Activated CD4-positive, alpha-beta T cell treated with anti-CD3 and anti-CD28 coated beads, Interleukin-10, Interleukin-2, amounts not matched to agents 100 ng/mL and 50 ng/mL, durations not matched to agents 16 hours and 8 hours (primary cell): Measurements from ENCODE around the gene PAX6.

ENCODE experiments used
- DNase-seq: peaks from one replicate; pipeline ENCODE4 v3.0.0-alpha.2; 2020

The PAX6 gene

GRCh38 chr11:31822175-31822926, 11.2 kb upstream of the PAX6 start:
- DNase-seq = no peak

DNA sequence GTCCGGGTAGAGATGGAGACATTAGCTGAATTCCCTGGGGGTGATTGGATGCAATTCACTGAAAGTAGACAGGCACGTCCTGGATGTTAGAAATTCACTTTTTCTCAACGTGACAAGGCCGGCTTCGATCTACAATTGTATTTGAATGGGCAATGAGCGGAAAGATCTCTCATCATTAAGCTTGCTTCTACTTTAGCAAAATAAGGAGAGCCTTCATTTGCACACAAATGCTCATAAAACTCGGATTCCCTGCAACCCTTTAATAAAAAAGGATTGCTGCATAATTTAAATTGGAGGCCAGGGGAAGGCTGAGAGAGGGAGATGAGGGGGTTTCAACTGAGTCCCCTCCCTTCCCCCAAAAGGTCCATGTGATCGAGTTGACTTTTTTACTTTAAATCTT, 10.6 kb upstream of the PAX6 start:
- DNase-seq = no peak

DNA sequence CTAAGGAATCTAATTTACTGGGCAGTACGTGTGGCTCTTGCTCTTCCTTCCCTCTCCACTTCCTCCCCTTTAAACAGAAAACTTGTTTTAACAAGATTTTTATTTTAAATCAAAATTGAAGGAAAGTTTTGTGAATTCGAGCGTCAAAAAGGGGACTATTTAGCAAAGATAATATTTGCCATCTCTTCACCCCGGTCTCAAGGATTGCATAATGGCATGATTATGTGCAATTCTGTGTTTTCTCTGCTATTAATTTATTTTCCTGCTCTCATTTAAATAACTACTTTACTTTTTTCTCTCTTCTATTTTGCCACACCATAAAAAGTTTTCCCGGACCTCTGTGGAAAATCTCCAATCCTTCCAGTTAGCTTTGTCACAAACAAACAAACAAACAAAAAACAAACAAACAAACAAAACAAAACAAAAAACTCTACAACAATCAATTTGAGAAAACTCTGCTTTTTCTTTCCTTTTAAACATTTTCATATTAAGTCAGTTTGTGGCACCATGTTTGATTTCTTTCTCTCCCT, 10.2 kb upstream of the PAX6 start:
- no peak for DNase-seq

DNA sequence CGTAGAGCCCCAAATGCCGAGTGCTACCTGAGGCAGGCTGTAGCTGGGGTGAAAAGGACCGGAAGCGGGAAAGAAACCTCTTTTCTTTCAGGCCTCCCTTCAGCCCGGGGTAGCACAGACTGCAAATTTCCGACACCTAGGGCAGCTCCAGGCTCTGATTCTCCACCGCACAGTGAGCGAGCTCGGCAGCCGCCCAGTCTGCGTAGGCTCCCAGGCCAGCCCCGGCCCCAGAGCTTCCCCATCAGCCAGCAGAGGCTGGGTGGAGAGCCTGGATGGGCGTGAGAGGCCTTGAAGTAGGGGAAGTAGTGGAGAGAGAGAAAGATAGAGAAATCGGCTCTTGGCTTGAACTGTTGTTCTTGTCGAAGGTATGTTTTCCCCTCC, 9.3 kb upstream of the PAX6 start:
- DNase-seq = no peak

DNA sequence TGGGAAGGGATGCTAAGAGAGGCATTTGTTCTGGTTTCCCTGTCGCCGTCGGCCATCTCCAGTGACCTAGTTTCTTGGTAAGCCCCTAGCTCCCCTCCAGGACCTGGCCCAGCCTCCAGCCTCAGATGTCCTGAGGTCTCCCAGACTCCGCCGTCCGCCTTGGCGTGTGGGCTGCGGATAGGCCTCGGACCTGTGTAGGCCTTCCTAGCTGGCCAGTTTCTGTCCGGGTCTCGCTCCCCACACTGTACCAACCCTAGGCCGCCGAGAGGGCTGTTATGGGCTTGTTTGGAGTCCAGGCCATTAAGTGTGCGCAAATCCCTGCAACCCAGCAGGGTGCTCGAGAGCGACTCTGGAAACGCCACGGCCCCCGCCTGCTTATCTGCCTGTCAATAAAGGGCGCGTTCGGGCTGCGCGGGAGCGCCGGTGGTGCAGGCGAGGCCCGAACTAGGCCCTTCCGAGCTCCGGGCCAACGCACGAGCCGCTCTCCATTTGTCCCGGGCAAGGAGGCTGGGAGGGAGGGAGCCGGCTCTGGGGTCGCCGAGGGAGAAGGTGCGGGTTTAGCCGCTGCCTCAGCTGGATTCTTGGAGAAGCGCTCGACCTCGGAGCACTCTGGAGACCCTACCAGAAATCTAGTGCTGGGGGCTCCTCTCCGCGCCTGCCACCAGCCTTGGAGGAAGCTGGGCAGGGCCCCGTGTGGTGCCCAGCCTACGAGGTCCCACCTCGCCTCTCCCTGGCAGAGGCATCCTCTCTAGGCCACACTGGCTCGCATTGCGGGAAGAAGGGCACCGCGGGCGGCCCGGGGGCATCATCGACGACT, 8.7 kb upstream of the PAX6 start:
- DNase-seq = no peak

DNA sequence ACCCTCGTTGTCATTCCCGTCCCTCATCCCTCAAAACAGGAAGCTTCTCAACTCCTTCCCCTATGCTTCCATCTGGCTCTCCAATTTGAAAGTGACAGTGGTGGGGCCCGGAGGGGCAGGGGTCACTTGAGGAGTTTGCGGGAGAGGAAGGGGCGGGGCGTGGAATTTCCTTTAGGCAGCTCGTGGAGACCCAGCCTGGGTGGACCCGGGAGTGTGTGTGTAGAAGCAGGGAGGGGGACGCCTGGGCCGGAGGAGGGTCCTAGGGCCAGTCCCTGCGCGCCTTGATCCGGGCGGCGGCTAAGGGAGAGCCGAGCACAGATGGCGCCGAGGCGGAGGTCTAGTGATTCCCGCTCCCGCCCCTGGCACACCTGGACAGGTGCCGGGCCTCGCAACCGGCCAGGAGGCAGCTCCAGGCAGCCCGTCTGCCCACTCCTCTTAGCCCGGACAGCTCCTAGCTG, 7.8 kb upstream of the PAX6 start:
- DNase-seq = no peak

GRCh38 chr11:31818425-31818755, 7.3 kb upstream of the PAX6 start:
- no peak for DNase-seq

DNA sequence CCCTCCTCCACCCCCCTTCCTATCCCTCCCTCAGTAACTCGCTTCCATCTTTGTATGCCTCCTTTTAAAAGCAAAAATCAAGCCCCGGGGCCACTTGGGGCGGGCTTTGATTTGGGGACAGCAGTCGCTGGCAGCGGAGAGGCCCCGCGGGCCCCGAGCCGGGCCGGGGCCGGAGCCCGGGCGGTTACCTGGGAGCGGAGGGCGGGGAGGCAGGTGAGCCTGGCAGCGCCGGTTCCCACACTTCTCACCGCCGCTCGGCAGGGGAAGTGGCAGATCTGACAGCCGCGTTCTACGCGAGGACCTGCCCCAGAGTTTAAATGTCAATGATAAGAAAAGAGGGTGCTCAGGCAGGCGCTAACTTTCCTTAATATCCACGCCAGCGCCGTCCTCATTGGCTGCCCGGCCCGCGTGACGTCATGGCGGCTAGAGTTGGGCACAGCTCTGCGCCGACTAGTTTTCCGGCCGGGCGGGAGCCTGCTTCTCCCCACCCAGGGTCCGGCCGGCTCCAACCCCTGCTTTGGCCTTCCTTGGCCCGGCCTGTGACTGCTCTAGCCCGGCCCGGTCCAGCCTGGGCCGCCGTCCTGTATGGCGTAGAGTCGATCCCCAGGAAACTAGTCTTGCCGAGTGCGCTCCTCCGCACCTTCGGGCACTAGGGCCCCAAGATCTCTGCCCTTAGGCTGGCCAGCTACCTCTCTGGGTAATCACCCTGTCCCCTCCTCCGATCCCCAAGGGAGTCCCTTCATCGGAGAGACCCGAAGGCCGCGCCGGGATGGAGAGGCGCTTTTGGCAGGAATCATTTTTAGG, 6.7 kb upstream of the PAX6 start:
- DNase-seq = no peak

DNA sequence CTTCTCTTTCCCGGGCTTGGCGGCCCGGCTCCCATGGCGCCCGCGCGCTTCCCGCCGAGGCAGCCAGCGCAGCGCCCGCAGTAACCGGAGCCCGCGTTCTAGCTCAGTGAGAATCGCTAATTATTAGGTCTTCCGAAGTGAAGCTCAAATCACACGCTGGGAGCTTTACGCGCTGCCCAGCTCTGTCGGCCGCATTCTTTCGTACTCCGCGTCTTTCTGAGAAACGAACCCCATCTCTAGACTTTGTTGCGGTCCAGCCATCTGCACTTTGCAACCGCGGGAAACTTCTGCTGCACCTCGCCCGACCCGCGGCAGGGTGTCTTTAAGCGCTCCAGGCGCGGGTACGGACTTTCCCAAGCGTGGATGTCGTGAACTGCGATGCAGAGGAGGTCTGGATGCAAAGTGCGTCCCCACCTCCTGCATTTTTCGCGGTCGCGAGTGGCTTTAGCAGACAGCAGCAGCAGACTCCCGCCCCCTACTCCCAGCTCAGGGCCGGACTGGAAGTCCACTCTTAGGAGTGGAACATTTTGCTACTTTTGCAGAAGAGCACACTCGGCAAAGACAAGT, 6.0 kb upstream of the PAX6 start:
- no peak for DNase-seq

DNA sequence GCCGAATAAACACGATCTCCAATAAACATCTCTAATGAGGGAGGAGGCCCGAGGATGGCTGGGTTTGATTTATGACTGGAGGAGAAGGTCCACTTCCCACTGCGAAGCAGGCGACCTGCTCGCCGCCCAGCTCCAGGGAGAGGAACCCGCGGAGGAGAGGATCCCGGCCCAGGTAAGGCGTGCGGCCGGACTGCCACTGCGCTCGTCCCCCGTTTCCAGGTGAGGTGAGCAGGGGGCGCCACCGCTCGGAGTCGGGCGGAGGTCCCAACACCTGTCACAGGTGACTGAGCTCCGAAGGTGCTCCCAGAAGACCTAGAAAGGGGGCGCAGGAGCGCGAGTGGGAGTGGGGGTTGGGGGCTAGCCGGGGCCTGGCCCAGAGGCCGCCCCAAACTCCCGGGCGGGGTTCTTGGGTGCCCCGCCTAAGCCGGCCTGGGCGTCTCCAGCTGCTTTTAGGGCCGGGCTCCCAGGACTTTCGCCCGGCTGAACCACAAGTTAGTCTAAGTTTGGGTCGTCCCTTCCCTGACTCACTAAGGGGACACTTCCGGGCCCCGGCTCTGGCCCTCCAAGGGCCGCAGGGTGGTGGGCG, 5.4 kb upstream of the PAX6 start:
- DNase-seq = no peak

DNA sequence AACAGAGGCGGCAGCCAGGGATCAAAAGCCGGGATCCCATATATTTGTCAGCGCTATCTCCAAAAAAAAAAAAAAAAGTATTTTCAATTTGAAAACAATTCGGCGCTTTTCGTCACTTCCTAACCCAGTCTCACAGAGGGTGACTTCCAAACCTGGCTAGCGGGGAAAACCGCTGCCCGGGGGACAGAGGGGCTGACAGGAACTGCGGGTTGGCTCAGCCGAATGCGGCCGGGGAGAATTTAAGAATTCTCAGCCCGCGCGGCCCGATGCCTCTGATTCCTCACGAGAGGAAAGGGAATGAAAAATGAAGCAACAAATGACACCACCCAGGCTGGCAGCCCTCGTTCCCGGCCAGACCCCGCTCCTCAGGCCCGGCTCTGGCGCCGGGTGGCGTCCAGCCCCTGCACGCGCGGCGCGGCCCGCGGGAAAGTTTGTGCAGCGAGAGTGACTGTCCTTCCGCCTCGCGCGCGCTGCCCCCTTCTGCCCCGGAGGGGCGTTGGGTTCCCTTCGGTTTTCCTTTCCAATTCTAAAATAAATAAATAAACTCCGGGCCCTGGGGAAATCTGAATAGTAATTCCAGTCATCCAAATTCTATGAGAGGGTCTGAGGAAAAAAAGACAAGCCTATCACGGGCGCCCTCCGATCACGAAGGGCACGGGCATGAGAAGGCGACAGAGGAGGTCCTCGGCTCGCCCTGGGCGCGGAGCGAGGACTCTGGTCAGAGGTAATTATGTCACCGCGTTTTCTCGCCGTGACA, 4.8 kb upstream of the PAX6 start:
- DNase-seq = no peak

DNA sequence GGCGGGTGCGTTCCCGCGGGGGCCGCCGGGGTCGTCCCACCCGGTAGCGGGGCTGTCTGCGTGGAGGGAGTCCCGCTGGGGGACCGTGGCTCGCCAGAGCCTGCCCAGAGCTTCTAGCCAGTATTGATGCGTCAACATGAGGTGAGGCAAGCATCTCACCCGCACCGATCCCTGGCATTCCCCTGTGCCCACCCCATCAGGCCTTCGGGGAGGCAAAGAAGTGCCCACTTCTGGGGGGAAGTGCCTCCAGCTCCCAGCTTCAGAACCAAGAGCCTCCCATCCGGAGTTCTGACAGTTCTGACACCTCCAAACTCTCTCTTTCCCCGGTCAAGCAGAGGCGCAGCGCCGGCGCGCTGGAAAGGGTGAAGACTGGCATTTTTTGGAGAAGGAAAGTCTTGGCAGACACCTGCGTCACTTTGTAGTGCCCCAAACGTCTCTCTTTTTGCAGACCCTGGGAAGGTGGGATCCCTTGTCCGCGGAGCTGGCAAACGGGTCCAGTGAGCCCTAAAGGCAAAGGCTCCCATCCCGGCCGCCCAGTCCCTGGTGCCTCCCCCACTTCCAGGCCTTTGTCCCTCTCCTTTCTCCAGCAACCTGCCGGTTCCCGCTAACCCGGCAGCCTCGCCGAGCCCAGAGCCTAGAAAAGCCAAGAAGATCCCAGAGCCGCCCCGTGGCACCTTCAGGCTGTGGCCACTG, 3.2 kb upstream of the PAX6 start:
- DNase-seq = no peak

- no peak for DNase-seq
Measured at GRCh38 chr11:31813391-31814175, 2.5 kb upstream of the PAX6 start.

DNA sequence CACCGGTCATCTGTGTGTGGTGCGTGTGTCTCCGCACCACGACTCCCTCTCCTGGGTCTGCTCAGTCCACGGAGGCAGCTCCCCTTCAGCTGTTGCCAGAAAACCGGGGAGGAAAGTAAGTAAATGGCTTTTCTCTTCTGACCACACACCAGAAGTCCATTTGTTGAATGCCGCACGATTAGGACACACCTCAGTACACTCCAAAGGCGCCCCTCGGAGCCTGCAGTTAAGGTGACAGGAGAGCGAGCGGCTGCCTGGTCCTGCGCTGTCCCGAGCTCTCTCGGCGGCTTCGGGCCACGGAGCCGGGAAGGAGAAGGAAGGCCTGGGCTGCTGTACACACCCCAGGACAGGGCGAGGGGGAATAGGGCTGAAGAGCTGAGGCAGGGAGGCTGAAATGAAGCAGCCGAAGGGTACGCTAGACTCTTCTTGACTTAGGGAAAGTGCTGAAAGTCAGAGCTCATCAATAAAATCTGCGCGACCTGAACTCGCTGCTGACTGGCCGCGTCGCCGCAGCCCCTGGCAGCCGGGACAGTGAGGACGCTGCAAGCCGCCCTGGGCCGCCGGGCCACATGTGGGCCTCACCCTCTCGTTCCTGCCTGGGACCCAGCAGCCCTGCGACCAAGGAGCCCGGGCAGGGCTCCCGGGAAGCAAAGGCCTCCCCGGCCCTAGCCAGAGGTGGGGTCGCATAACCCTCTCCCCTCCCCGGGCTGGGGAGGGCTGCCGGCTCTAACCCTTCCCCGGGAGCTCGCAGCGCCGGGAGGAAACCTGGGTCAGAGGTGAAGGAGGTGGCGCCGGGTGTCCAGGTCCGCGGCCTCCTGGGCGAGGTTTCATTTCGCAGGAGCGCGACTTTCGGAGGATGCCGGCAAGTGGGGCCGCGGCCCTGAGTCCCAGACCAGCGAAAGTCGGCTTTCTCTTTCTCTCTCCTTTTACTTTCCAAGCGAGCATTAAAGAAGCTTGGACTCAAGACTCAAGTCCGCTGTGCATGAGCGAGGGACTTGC, 1.6 kb upstream of the PAX6 start:
- no peak for DNase-seq

DNA sequence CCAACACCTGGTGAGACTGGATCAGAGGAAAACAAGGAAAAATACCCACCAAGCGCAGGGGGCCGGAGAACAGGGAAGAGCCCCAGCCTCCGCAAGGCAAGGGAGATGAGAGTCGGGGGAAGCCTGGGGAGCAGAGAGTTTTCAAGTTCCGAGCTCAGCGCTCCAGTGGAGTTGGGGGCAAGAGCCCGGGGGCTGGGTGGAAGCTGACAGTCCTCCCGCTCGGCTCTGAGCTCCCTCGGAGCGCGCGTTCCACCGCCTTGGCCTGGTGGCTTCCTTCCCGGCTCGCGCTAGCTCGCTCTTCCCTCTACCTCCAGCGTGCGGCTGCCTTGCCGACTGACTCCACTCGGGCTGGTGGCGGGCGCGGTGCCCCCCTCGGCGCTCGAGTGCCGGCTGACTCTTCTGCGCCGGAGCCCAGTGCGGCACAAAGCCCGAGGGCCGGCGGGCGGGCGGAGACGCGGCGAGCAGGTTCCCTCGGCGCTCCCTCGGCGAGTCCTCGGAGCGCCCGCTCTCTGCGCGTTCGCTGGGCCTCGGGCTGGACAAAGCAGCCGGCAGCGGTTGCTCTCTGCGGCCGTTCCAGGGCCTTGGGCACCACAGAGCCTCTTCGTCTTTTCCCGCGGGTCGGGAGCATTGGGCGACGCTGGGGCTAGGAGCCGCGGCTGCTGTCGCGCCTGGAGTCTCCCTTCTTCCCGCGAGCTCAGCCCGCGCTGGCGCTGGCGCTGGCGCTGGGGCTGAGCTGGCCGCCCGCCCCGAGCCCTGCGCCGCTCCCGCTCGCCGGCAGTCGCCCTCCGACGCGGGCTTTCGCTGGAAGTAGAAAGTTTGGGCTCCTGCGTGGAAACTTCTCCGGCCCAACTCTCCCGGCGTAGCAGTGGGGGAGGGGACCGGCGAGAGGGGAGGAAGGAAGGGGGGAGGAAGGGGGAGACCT, 1.0 kb downstream of the PAX6 start:
- DNase-seq = no peak

DNA sequence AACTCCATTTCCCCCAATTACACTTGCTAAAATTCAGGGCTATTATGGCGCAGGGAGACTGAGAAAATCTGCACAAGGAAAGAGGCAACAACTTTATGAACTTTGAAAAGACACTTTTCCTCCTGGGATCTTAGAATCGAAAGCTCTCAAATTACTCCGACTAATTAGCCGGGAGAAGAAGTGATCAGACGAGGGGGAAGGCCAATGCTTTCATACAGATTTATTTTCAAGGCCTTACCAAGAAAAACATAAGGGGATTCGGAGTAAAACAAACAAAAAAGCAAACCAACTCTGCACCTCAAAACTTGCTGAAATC, 1.6 kb downstream of the PAX6 start:
- DNase-seq = no peak

DNA sequence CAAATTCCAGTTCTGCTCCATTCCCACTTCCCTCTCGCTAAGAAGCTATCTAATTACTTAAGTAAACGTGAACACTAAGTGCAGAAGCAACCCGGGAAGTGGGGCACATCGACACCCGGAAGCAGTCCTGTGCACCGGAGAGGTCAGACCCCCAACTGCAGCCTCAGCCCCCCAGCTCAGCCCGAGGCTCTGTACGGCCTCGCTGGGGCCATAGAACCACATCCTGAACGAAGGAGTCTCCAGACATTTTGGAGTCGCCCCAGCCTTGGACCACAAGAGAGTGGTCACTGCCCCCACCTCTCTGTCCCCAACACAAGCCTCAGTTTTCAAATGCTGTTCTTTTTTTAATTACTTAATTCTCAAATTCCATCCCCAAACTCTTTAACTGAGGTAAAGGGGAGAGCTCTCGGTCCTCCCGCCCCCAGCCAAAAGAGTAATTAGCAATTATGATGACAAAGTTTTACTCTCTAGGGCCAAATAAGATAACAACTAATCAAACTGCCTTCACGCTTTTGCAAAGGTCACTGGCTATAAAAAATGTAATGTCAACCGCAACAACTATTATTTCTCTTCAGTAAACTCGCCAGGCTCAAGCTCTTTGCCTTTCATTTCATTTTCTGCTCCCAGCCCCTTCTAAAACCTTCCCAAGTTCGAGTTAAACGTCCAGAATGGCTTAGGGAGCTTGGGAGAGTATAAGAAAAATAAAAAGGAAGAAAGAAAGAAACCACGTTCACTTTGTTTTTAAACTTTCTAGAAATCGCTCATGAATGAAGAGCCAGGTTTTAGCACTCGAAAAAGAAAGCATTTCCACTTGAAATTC, 2.2 kb downstream of the PAX6 start:
- no peak for DNase-seq
